Left ventricle myocardium superior (tissue), 1 donor: ENCODE results near the gene PRKN. TPM values are rescaled to one million over a fixed set of nuclear protein-coding genes. Genes with fewer than 3 reads are reported as not detected.
"Not testable (repeated sequence)": the region's sequence is repeated elsewhere in the genome, so short reads cannot be mapped to it uniquely, and the experiment has no call there.

Experiments used
- ATAC-seq: fragments of 200-7000 bp; cut with Tn5 transposase; one replicate; pipeline ENCODE4 v1.9.1; 2020; ENCODE audit warnings: mild to moderate bottlenecking, moderate library complexity
- DNase-seq: peaks from one replicate; pipeline ENCODE4 v3.0.0-alpha.2; 2020
- intact Hi-C: fragments of 100-400 bp; cut with micrococcal nuclease; formaldehyde crosslinking; loops from one replicate; pipeline ENCODE4 v1.11.0; 2022
- total RNA-seq: library from RNA; stranded (reverse); fragmentation: NEBNext Ultra II Directional; extraction: Animal tissue kit (Norgen Biotek cat#: 25700); gene quantifications from one replicate; pipeline ENCODE4 v1.2.1, GENCODE V29; 2021
- donor health status: DM: no; HTN: yes; CAD: no; lungs with severe emphysema.

Gene PRKN
- total RNA-seq, 1 donor from 2014 or later, result 23.1 TPM

DNA sequence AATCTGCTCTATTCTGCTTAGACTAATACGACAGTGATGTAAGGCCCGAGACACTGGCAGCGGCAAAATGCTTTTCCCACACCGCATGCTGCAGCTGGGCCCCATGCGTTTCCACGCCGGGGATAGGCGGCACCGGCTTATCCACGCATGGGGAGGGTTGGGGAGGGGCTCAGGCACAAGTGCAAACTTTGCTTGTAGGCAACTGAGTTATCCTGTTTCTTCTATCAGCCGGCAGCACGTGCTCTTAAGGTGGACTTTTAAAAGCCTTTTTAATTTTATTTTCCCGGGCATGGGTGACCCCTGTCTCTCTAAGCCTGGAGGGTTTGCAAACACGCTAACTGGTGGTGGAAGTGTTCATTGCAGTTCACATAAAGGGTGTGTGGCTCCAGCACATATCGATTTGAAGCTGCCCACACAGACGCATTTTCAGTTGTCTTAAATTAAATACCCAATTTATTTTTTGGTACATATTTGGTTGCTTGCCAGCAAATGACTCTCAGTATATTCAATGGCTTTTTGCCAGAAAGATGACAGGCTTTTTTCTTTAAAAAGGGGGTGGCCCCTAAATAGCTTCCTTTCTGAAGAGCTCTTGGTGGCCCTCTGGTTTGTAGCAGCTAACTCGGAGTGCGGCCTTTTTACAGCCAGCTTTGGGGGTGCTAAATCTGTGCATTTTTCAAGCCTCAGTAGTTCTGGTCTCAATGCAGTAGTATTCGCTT lies 891.9 kb downstream of the PRKN start:
- no peak for DNase-seq
- intact Hi-C loops, result no loop called here
- no peak for ATAC-seq

DNA sequence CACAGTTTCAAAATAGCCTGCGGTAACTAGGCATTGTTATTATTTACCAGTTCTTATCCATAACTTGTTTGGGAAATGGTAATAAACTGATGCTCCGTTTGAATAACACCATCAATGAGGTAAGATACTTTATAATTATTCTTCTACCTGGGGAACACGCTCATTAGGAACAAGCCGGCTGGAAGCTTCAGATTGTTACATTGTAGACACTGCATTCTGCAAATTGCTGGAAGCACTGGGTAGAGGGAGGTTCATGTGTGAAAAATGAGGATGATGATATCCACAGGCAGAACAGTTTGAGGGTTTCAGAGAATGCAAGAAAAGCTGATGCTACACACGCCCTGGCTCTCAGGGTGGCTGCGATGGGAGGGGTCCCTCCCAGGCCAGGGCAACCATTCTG lies 893.1 kb downstream of the PRKN start:
- ATAC-seq (no peak), DNase-seq (no peak)
- intact Hi-C loops, result no loop called here

DNA sequence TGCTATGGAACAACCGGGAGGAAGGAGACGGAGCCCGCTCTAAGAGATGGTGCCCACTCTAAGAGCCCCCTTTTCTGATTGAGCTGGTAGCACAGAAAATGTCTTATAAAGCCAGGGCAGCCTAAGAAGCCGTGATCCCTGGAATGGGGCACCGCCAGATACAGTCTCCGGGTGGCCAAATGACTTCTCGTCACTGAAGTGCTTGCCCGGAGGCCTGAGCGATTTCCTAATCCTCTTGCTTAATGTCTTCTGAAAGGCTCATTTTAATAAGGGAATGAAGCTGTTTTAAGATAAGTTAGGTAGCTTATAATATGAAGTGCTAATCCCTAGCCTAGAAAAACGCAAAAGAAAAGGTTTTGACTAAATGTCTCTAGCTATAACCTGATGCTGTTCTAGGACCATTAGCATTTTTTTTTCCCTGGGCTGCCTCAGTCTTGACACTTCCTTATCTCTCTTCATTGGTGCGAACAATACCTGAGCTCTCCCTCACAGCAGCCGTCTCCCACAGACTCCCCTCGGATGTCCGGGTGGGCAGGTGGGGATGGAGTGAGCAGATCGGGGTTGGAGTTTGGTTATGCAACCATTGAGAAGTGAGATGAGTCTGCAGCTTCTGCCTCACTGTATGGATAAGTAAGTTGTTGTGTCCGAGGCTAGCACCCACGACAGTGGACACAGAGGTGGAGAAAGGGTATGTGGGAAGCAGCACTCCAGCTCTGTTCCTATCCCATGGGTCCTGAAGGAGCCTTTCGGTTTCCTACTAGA lies 894.3 kb downstream of the PRKN start:
- DNase-seq (no peak), ATAC-seq (no peak)
- intact Hi-C loops, result no loop called here

DNA sequence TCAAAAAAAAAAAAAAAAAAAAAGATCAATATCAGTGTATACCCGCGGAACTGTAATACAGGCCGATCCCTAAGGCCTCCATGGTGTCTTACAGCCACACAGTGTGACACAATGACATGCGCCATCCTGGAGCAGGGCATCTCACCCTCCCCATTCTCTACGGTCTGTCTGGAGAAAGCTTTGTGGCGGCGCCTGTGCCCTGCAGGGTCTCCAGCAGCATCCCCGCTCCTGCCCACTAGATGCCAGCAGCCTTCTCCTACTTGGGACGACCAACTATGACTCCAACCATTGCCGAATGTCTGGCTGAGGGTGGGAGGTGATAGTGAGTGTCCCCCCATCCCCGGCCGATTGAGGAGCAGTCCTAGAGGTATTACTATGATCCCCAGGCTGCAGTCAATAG lies 894.9 kb downstream of the PRKN start:
- intact Hi-C loops, result no loop called here
- DNase-seq, result no peak
- ATAC-seq, result no peak

DNA sequence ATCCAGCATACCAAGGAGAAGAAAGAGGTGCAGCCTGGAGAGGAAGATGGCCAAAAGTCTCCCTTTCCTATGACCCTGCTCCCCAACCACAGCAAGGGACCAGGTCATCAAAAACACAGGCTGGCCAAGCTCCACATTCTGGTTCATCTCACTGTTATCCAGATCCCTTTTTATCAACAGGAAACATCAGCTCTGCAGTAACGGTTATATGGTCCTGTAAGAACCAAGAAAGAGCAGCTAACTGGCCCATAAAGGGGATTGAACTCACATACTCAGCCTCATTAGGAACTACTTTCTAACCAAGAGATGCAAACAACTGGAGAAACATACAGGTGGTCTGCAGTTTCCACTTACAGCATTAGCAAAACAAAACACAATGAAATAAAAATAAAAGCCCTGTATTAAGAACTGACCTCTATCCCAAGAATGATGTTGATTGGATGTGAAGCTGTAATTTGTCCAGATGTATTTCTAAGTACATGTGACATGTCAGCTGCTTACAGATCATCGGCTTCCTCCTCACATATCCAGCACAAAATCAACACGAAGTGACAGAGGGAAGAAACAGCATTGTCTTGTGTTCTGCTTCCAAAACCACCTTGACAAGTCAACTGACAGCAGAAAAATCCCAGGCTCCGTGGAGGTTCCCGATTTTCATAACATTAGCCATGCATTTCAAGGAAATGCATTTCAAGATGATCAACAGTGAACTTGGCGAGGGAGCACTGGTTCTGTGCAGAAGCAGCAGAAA lies 896.5 kb downstream of the PRKN start:
- intact Hi-C loops, result no loop called here
- DNase-seq (no peak), ATAC-seq (no peak)

DNA sequence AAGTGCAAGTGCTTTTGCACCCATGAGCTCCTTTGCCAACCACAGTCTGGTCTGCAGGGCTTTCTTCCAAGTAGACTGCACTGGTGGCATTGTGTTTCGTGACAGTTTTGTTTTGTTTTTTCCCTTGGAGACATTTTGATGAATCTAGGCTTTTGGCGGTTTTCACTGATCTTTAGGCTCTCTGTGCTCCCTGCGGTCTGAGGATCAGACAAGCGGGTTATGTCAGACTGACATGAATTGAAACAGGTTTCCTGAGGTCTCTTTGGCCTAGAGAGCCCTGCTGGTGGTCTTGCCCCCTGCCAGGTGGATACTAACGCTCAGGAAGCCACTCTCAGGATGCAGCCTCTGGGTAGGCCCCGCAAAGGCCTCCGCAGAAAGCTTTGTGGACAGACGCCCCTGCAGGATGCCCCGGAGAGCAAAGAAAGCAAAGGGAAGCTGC lies 898.3 kb downstream of the PRKN start:
- intact Hi-C loops, result no loop called here
- ATAC-seq, result no peak

DNA sequence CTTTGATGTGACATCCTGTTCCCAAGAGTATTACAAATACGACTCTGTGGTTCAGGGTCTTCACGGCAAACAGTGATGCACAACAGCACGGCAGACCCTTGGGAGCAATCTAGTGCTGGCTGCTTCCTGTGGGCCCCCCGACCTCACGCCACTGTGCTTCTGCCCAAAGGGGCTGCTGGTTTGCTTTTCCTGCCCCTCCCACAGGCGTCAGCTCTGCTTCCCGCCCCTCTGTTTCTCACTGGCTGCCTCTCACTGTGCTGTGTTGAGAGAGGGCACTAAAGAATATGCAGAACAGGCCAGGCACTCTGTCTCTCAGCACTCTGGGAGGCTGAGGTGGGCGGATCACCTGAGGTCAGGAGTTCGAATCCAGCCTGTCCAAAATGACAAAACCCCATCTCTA lies 899.2 kb downstream of the PRKN start:
- ATAC-seq (no peak), DNase-seq (no peak)
- intact Hi-C loops, result no loop called here

More for the DNA sequence above, 898.3 kb downstream of the PRKN start:
- DNase-seq, result no peak

DNA sequence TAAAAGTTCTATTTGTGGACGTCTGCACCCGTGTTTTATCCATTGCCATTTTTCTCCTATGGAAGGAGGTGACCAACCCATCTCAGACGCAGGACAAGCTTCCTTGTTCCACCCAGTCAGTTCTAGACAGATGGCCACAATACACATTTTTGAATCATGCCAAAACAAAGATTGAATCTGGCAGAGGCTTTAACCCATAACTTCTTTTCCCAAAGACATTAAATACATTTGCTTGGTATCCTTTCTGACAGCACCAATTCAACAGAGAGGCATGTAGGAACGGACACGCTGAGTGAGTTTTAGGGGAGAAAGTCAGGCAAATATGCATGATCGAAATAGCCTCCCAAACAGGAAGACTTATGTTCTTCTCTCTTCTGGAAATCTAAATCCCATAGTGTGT lies 901.1 kb downstream of the PRKN start:
- intact Hi-C loops, result no loop called here
- ATAC-seq (no peak), DNase-seq (no peak)

DNA sequence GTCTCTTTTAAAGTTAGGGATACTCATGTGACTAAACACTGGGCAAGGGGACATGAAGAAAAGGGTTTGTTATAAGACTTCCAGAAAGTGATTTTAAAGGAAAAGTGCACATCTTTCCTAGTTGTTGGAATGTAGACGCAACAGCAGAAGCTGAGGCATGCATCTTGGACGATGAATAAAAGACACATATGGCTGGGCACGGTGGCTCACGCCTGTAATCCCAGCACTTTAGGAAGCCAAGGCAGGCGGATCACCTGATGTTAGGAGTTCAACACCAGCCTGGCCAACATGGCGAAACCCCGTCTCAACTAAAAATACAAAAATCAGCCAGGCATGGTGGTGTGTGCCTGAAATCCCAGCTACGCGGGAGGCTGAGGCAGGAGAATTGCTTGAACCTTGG lies 905.4 kb downstream of the PRKN start:
- intact Hi-C loops, ATAC-seq, DNase-seq: not testable (repeated sequence)

DNA sequence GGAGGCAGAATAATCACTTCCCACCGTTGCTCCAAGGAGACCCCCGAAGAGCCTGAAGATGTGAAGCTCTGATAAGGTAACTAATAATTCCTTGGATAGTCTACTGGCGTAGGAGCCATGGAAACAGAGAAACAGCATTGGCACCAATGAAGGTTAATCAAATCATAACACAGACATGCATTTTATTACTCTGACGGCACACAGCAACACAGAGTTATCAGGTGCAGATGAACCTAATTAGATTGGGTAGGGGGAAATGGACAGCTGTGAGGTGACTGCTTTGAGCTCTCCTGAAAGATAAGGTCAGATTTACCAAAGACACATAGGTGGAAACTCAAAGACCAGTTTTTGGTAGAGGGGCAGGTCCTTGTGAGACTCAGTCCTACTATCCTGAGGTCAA lies 909.7 kb downstream of the PRKN start:
- intact Hi-C loops, result no loop called here
- ATAC-seq, result no peak

DNA sequence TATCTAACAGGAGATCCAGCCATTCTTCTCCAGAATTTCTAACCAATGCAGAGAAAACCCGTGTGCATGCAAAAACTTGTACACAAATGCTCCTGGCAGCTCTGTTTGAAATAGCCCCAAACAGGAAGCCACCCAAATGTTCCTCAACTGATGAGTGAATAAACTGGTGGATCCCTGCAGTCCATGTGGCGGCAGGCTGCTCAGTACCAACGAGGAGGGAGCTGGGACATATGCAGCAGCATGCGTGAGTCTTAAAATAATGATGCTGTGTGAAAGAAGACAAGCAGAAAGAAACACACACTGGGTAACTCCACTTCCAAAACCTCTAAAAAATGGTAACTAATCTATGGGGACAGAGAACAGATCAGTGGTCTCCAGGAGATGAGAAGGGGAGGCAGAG lies 911.6 kb downstream of the PRKN start:
- DNase-seq (no peak), ATAC-seq (no peak)
- intact Hi-C loops, result no loop called here

More for the DNA sequence above, 909.7 kb downstream of the PRKN start:
- no peak for DNase-seq

DNA sequence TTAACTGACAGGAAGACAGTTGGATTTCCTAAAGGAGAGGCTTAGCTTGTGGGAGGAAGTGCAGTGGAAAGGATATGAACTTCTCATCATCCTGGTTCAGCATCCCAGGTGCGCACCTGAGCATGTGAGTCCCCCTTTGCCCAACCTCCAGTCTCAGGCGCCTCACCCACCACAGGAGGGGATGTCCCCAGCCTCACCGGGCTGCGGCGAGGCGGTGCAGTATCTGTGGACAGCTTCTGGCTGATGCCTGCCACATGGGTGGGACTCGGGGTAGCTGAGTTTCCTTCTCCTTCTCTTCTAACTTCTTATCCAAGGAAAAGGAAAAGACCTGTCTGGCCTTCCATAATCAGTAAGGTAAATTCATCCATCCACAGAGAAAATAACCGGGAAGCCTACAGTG lies 914.4 kb downstream of the PRKN start:
- ATAC-seq, result no peak
- DNase-seq, result no peak
- intact Hi-C loops, result no loop called here

DNA sequence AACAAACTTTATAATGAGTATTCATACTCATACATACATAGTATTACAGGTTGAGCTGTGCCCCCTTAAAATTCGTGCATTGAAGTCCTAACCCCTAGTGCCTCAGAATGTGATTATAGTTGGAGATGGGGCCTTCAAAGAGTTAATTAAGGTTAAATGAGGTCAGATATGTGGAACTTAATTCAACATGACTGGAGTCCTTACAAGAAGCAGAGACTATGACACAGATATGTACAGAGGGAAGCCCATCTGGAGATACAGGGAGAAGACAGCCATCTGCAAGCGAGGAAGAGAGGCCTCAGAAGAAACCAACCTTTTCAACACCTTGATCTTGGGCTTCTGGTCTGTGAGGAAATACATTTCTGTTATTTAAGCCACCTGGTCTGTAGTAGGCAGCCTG lies 917.6 kb downstream of the PRKN start:
- ATAC-seq, result no peak
- DNase-seq, result no peak
- intact Hi-C loops, result no loop called here

DNA sequence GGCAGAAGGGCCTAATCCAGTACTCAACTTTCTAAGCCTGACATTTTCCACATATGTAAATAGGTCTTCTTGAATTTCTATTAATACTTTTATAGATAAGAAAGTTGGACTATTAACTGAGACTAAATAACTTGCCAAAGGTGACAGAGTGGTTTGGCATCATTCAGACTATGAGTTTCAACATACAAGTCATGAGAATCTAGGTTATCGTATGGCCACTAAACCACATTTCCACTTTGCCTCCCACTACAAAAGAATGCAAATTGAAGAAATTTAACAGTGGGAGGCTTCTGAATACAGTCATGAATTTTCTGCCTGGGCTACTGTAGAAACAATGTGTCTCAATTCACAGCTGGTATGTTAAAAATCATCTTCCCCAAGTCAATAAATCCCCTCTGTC lies 922.7 kb downstream of the PRKN start:
- intact Hi-C loops, result no loop called here
- peak; percentile 47 for ATAC-seq
- DNase-seq, result no peak

DNA sequence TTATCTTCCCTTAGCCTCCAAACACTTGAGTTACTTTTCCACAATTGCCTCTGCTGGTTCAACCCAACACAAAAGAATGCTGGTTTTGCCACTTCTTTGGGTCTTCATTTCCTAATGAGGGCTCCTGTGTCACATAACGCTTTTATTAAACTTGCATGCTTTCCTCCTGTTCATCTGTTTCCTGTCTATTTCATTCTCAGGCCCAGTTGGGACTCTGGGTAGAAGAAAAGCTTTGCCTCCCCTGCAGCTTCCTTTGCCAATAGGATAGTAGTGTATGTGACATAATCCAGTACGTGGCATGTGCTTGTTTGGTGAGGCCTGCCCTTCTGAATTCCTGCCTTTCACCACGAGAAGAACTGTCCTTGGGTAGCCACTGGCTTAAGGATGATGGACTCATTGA lies 924.4 kb downstream of the PRKN start:
- ATAC-seq (no peak), DNase-seq (no peak)
- intact Hi-C loops, result no loop called here

DNA sequence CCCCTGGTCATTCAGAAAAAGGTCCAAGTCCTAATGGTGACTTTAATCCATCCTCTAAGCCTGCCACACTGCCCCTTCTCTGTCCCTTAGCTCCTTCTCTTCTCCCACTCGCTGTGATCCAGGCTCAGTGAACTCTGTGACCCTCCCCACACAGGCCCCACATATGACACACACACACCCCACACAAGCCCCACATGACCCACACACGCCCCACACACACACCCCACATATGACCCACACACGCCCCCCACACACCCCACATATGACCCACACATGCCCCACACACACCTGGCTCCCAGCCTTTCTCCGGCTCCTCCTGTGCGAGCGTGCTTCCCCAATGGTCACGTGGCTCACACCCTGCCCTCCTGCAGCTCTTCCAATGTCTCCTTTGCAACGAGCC lies 925.3 kb downstream of the PRKN start:
- no peak for DNase-seq
- intact Hi-C loops, result no loop called here
- ATAC-seq, result no peak

DNA sequence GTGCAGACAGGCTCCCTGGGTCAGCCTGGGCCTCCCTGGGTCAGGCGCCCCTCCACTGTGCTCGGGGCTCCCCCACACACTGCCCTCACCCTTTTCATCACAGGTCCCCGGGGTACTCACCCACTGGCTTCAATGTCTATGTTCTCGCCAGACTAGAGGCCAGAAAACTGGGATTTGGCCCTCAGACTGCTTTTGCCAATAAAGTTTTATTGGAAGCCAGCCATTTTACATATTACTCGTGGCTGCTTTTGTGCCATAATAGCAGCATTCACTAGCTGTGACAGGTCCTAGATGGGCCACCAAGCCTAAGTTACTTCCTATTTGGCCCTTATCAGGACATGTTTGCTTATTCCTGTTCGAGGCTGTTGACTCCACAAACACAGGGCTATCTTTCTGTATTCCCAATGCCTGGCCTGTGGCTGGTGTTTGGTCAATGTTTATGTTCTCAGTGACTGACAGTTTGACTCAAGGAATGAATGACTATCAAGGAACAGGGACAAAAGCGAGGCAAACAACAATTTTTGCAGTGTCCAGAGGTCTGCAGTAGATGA lies 928.6 kb downstream of the PRKN start:
- intact Hi-C loops, result no loop called here
- DNase-seq (no peak), ATAC-seq (no peak)

DNA sequence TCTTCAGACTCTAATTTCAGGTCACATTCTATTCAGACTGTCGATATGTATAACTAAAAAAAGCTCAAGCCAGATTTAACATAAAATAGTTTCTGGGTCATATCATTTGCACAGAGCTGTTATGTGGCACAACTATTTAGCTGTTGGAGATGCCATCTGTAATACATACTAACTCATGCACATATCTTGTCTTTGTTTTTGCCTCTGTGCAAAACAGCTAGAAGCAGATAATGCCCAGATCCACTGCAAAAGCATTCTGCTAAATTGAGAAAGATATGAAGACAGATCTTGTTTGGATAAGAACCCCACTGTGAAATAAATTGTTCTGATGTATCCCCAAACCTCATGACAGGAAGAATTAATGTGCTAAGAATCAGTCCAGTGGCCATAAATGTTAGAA lies 930.9 kb downstream of the PRKN start:
- intact Hi-C loops, result no loop called here
- no peak for ATAC-seq
- no peak for DNase-seq

DNA sequence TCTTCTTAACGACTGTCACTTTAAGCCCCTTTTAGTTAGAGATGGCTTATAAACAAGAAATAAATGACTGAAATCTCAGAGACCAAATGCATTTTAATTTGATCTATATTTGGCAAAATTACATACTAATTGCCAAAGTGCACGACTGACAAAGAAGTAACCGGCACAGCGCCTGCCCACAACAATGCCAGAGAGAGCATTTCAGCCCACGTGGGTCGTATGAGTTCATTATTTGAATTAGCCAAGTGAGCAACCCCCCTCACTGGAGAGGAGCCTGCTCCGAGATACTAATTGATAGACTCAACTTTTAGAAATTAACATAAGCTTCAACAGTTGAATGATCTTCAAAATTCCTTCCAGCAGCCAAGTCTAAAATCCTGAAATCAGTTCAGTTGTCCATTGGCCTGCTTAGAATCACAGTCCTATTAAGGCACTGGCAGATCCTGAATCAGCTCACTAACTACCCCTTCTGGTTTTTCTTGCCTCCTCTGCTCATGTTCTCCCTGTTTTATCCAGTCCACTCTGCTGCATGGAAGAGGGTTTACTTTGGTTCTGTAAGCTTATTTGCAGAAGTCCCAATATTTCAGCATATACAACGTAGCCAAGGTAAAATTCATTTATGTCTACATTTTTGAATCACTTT lies 934.6 kb downstream of the PRKN start:
- intact Hi-C loops, result no loop called here
- ATAC-seq (no peak), DNase-seq (no peak)

DNA sequence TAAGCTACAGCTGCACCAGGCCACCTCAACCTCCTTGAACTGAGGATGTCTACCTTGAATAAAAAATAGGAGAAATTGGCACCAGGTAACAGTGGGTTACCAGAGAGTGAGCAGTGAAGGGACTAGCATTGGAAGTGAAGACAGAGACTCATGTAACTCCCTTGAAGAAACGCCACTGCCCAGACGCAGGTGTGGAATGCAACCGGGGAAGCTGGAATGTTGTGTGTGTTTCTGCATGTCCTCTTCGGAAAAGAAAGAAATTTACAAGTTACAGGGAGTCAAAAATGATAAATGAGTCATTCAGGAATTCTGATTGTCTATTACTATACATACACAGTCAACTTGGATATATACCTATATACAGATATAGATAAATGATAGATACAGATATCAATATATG lies 939.0 kb downstream of the PRKN start:
- intact Hi-C loops, result no loop called here
- DNase-seq, result no peak
- no peak for ATAC-seq
